Neuronal stem cell (in vitro differentiated cells): ENCODE measurements around the gene ACOT12.
A peak's percentile ranks its signal among the peaks of the same experiment; 100 is the strongest.

Experiments used
- DNase-seq: peaks from one replicate; pipeline ENCODE4 v3.0.0-alpha.2; 2013; ENCODE audit warnings: low spot score
- H2AFZ ChIP-seq: one replicate; pipeline ENCODE4 v1.6.1; 2013; ENCODE audit warnings: mild to moderate bottlenecking, low read length, inconsistent platforms
- H2AK5ac ChIP-seq: 2 replicates; pipeline ENCODE4 v1.6.1; 2013; ENCODE audit warnings: low read depth, mild to moderate bottlenecking, inconsistent platforms, low read length, moderate library complexity, mixed read lengths
- H2BK120ac ChIP-seq: 2 replicates; pipeline ENCODE4 v1.6.1; 2013; ENCODE audit warnings: low read depth, mild to moderate bottlenecking, inconsistent platforms, low read length, moderate library complexity, mixed read lengths
- H2BK12ac ChIP-seq: one replicate; pipeline ENCODE4 v1.6.1; 2013; ENCODE audit warnings: low read length, inconsistent platforms
- H2BK15ac ChIP-seq: 2 replicates; pipeline ENCODE4 v1.6.1; 2013; ENCODE audit warnings: mild to moderate bottlenecking, low read length, inconsistent platforms, mixed read lengths
- H2BK5ac ChIP-seq: one replicate; pipeline ENCODE4 v1.6.1; 2013; ENCODE audit warnings: inconsistent platforms, mild to moderate bottlenecking, low read length, moderate library complexity
- H3K14ac ChIP-seq: one replicate; pipeline ENCODE4 v1.6.1; 2013; ENCODE audit warnings: low read length, inconsistent platforms
- H3K18ac ChIP-seq: 2 replicates; pipeline ENCODE4 v1.6.1; 2013; ENCODE audit warnings: low read length, inconsistent platforms
- H3K23ac ChIP-seq: 2 replicates; pipeline ENCODE4 v1.6.1; 2013; ENCODE audit warnings: low read depth, mild to moderate bottlenecking, mixed read lengths, low read length, inconsistent platforms; ENCODE audit not compliant: poor library complexity
- H3K27ac ChIP-seq: replicated peaks from 3 replicates; pipeline ENCODE4 v1.5.1; 2013; ENCODE audit warnings: low read length, inconsistent platforms
- H3K27me3 ChIP-seq, 3 experiments: 2 replicates each; pipeline ENCODE4 v1.6.1; 2013; ENCODE audit warnings: low read length in 3 of 3, mild to moderate bottlenecking in 2 of 3, inconsistent platforms in 1 of 3, low read depth in 1 of 3, mixed read lengths in 1 of 3, moderate library complexity in 1 of 3; ENCODE audit not compliant: control insufficient read depth in 3 of 3, insufficient read depth in 3 of 3
- H3K36me3 ChIP-seq, 2 donors: replicated peaks in 1 of 2; 2 replicates each; pipeline ENCODE4 v1.6.1; 2013; ENCODE audit warnings: low read length in 2 of 2; ENCODE audit not compliant: control insufficient read depth in 2 of 2, insufficient read depth in 2 of 2
- H3K4ac ChIP-seq: 2 replicates; pipeline ENCODE4 v1.6.1; 2013; ENCODE audit warnings: inconsistent platforms, mild to moderate bottlenecking, low read length, moderate library complexity
- H3K4me1 ChIP-seq, 2 donors: 1 replicate in 1 of 2; 2 replicates in 1 of 2; pipeline ENCODE4 v1.6.1; 2013; ENCODE audit warnings: low read length in 2 of 2, low read depth in 1 of 2; ENCODE audit not compliant: control insufficient read depth in 2 of 2, insufficient read depth in 1 of 2
- H3K4me2 ChIP-seq: one replicate; pipeline ENCODE4 v1.6.1; 2013; ENCODE audit warnings: mild to moderate bottlenecking, low read length, inconsistent platforms; ENCODE audit not compliant: insufficient read depth, poor library complexity, severe bottlenecking
- H3K4me3 ChIP-seq, 2 donors: 2 replicates each; pipeline ENCODE4 v1.5.1; 2013; ENCODE audit warnings: low read length in 2 of 2, mild to moderate bottlenecking in 2 of 2, inconsistent platforms in 1 of 2, moderate library complexity in 1 of 2
- H3K79me1 ChIP-seq: one replicate; pipeline ENCODE4 v1.6.1; 2013; ENCODE audit warnings: low read depth, mild to moderate bottlenecking, inconsistent platforms, low read length, moderate library complexity
- H3K9ac ChIP-seq: one replicate; pipeline ENCODE4 v1.6.1; 2013; ENCODE audit warnings: mild to moderate bottlenecking, low read depth, low read length, inconsistent platforms; ENCODE audit not compliant: poor library complexity
- H3K9me3 ChIP-seq, 2 donors: replicated peaks in 1 of 2; 2 replicates each; pipeline versions ENCODE3 to v1.6.1; 2013; ENCODE audit warnings: low read length in 2 of 2, mild to moderate bottlenecking in 2 of 2, inconsistent platforms in 1 of 2, low read depth in 1 of 2, mixed read lengths in 1 of 2, moderate library complexity in 1 of 2; ENCODE audit not compliant: control insufficient read depth in 2 of 2, insufficient read depth in 1 of 2
- H4K8ac ChIP-seq: one replicate; pipeline ENCODE4 v1.6.1; 2013; ENCODE audit warnings: low read depth, mild to moderate bottlenecking, inconsistent platforms, low read length, moderate library complexity
- H4K91ac ChIP-seq: one replicate; pipeline ENCODE4 v1.6.1; 2013; ENCODE audit warnings: low read length, low read depth, mild to moderate bottlenecking, inconsistent platforms; ENCODE audit not compliant: poor library complexity
- WGBS, 2 donors: extraction: QIAGEN DNeasy Blood & Tissue Kit; methylation state at CpG; one replicate each; pipeline ENCODE4 v1.1.7; 2013; ENCODE audit warnings: missing lambda C conversion rate in 2 of 2, mixed read lengths in 1 of 2; ENCODE audit not compliant: insufficient read length in 2 of 2, insufficient replicate concordance in 1 of 2; ENCODE audit errors: extremely low coverage in 2 of 2; 5-methylcytosine and 5-hydroxymethylcytosine counted together

ACOT12 gene

DNA sequence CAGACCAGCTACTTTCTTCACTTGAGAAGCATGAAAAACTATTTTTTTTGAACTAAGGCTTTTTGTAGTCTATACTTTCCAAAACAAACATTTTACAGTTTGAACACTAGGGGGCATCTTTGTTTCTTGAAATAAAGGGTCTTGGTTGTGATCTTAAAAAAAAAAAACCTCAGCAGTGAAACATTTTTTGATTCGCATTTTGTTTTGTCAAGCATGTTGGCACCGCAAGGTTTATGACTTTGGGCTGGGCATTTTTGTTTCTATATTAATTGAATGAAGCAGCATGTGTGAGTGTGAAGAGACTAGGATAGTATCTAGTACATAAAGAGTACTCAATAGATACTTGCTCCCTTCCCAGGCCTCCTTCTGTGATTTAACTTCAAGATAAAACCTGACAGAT is 31.6 kb upstream of the ACOT12 start:
- H3K4ac ChIP-seq: no peak overlapping the region
- H3K27me3 ChIP-seq: no peaks in the 10 kb centered on the region
- H3K27ac ChIP-seq: no peak overlapping the region
- peaks cover 1 to 8% of the 10 kb centered on the region in 2 donors for H3K4me1 ChIP-seq
- no peak overlapping the region for H2BK120ac ChIP-seq
- H3K23ac ChIP-seq: no peak overlapping the region
- H3K9me3 ChIP-seq: no peaks in the 10 kb centered on the region
- no peak overlapping the region for H3K4me2 ChIP-seq
- H2BK15ac ChIP-seq: no peak overlapping the region
- no peak overlapping the region for H3K14ac ChIP-seq
- H2BK5ac ChIP-seq: no peak overlapping the region
- H3K9ac ChIP-seq: no peak overlapping the region
- no peak overlapping the region for H3K4me3 ChIP-seq
- H3K18ac ChIP-seq: no peak overlapping the region
- H2BK12ac ChIP-seq: no peak overlapping the region
- peak; percentile 31 for DNase-seq
- H3K36me3 ChIP-seq: peaks cover 0 to 55% of the 10 kb centered on the region in 2 donors
- no peak overlapping the region for H4K8ac ChIP-seq
- no CpG with 5 or more reads among the region's 2 CpGs for WGBS, 2 donors
- no peak overlapping the region for H2AK5ac ChIP-seq
- H2AFZ ChIP-seq: no peak overlapping the region
- H3K79me1 ChIP-seq: no peaks in the 10 kb centered on the region
- no peak overlapping the region for H4K91ac ChIP-seq

DNA sequence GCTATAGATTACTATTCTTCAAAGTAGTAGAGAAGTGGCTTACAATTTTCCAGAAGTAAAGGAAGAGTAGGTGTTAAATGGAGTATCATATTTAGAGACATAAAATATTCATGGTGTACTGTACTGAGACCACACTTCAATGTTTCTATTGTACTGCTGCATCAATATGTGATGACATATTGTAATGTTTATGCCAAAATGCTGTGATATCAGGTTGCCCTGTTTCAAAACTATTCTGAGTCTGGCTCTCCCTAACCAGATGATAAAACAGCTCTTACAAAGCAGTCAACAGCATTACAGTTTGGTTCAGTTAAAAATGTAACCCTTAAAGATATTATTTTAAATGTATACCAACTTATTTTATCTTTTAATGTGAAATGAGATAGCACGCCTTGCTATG is 30.8 kb upstream of the ACOT12 start:
- Histone ChIP-seq H3K18ac (no peak overlapping the region), H3K79me1 (no peaks in the 10 kb centered on the region), H2BK12ac (no peak overlapping the region), H3K4me3 (no peak overlapping the region), H3K4ac (no peak overlapping the region), H2BK5ac (no peak overlapping the region), H2BK15ac (no peak overlapping the region), H2AK5ac (no peak overlapping the region), H3K9ac (no peak overlapping the region), H3K9me3 (no peaks in the 10 kb centered on the region), H3K4me1 (peaks cover 1 to 15% of the 10 kb centered on the region in 2 donors), H3K23ac (no peak overlapping the region), H3K36me3 (peaks cover 2 to 62% of the 10 kb centered on the region in 2 donors), H2BK120ac (no peak overlapping the region), H3K14ac (no peak overlapping the region), H2AFZ (no peak overlapping the region), H4K8ac (no peak overlapping the region), H3K4me2 (no peak overlapping the region), H3K27ac (no peak overlapping the region), H3K27me3 (no peaks in the 10 kb centered on the region), H4K91ac (no peak overlapping the region)
- no peak for DNase-seq
- WGBS, 2 donors: no CpG with 5 or more reads among the region's 1 CpG

DNA sequence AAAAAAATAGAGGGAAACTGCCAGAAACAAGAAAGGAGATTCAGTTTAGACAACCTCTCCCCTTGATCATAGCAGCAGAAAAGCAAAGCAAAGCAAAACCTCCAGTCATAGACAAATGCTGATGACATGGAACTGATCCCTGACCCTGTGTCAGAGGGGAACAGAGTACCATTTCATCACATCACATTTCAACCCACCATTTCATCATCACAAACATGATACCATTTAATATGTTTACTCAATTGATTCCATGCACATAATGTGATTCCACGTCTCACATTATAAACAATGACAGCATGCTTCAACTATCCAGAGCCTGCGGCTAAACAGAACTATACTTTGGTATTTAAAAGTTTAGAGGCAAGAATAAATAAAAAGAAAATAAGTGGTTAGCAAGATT is 28.7 kb upstream of the ACOT12 start:
- H2AFZ ChIP-seq: no peak overlapping the region
- H4K8ac ChIP-seq: no peak overlapping the region
- DNase-seq: no peak
- no peak overlapping the region for H4K91ac ChIP-seq
- no peaks in the 10 kb centered on the region for H3K79me1 ChIP-seq
- H2AK5ac ChIP-seq: no peak overlapping the region
- H3K9me3 ChIP-seq: no peaks in the 10 kb centered on the region
- no peak overlapping the region for H2BK120ac ChIP-seq
- no peak overlapping the region for H3K4me3 ChIP-seq
- H3K23ac ChIP-seq: no peak overlapping the region
- WGBS, 2 donors: no CpG with 5 or more reads among the region's 2 CpGs
- no peak overlapping the region for H3K18ac ChIP-seq
- no peaks in the 10 kb centered on the region for H3K27me3 ChIP-seq
- no peak overlapping the region for H3K9ac ChIP-seq
- no peak overlapping the region for H3K4ac ChIP-seq
- H3K36me3 ChIP-seq: peaks cover 2 to 71% of the 10 kb centered on the region in 2 donors
- peaks cover 1 to 15% of the 10 kb centered on the region in 2 donors for H3K4me1 ChIP-seq
- no peak overlapping the region for H2BK15ac ChIP-seq
- no peak overlapping the region for H2BK5ac ChIP-seq
- H3K4me2 ChIP-seq: no peak overlapping the region
- no peak overlapping the region for H2BK12ac ChIP-seq
- H3K14ac ChIP-seq: no peak overlapping the region
- H3K27ac ChIP-seq: no peak overlapping the region

DNA sequence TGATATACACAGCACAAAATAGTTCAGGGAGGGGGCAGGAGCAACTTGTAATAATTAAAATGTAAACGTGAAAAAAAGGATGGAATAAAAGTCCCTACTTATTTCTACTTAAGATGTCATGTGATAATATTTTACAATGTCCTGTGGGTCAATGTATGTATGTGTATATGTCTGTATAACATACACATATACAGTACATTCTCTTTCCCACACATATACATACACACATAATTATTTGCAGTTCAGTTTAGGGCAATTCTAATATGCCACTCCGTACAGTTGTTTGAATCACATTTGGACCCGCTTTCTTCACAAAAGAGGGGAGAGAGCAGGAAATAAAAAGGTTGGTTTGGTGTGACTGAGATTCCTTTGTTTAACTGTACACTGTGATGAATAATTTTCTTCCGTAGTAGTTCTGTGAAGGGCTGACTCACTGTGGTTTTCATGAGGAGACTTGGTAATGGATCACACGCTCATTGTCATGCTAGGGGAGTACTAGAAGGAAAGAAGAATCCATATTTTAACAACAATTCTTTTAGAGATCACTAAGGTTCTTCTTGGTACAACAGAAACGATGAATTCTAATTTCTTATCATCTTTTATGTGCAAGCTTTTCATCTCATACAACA is 26.2 kb upstream of the ACOT12 start:
- Histone ChIP-seq H3K18ac (no peak overlapping the region), H3K9me3 (no peaks in the 10 kb centered on the region), H2AK5ac (no peak overlapping the region), H3K9ac (no peak overlapping the region), H3K27me3 (no peaks in the 10 kb centered on the region), H3K79me1 (no peaks in the 10 kb centered on the region), H3K4me2 (no peak overlapping the region), H2BK120ac (no peak overlapping the region), H3K27ac (no peak overlapping the region), H3K36me3 (peaks cover 2 to 58% of the 10 kb centered on the region in 2 donors), H3K14ac (no peak overlapping the region), H2AFZ (no peak overlapping the region), H3K4me3 (no peak overlapping the region), H3K23ac (no peak overlapping the region), H2BK15ac (no peak overlapping the region), H4K8ac (no peak overlapping the region), H3K4ac (no peak overlapping the region), H2BK5ac (no peak overlapping the region), H2BK12ac (no peak overlapping the region), H4K91ac (no peak overlapping the region), H3K4me1 (peaks cover 0 to 12% of the 10 kb centered on the region in 2 donors)
- no CpG with 5 or more reads among the region's 6 CpGs for WGBS, 2 donors
- no peak for DNase-seq
